GM13977 (cell line): ENCODE measurements around the gene HES7.

Source experiments
- DNase-seq: peaks from one replicate; pipeline ENCODE4 v3.0.0; 2012; ENCODE audit warnings: low spot score
- CTCF ChIP-seq: IDR thresholded peaks from 2 replicates; pipeline ENCODE4 v1.5.1; 2012; ENCODE audit warnings: mild to moderate bottlenecking, control low read depth; ENCODE audit not compliant: insufficient read depth; ENCODE audit errors: extremely low read depth, missing control alignments
- in situ Hi-C: fragments of 300-500 bp; cut with MboI; formaldehyde crosslinking; loops from one replicate; pipeline ENCODE4 v1.12.0; 2022; ENCODE audit warnings: low sequenced_read_pairs, low pct_unique_long_range_greater_than_20kb, mixed read lengths, inconsistent platforms; ENCODE audit not compliant: unreplicated experiment

HES7 gene

GRCh38 chr17:8117980-8118768, 5.7 kb downstream of the HES7 start, which contains the start of gene ALOXE3:
Gene ALOXE3, minus strand, starts transcription at chr17:8118514. Its CDS starts 524 bp downstream, at chr17:8117990.
- DNase-seq = no peak
- in situ Hi-C loops = no loop called here
- no peak for TF ChIP-seq CTCF

GRCh38 chr17:8117367-8117979, 6.4 kb downstream of the HES7 start:
- no peak for DNase-seq
- in situ Hi-C loops = no loop called here
- TF ChIP-seq CTCF = no peak

GRCh38 chr17:8116776-8117175, 7.1 kb downstream of the HES7 start:
- no peak for DNase-seq
- in situ Hi-C loops = no loop called here
- no peak for TF ChIP-seq CTCF

GRCh38 chr17:8110907-8111306, 13.0 kb downstream of the HES7 start:
- no peak for DNase-seq
- in situ Hi-C loops = no loop called here
- no peak for TF ChIP-seq CTCF

GRCh38 chr17:8110456-8110804, 13.5 kb downstream of the HES7 start:
- TF ChIP-seq CTCF = no peak
- in situ Hi-C loops = no loop called here
- DNase-seq = no peak

- TF ChIP-seq CTCF = peak; percentile 97
- DNase-seq = peak; percentile 90
- in situ Hi-C loops = no loop called here
These were observed 14.0 kb downstream of the HES7 start for GRCh38 chr17:8109661-8110455.
